ENCODE measurements around the gene ZNF236. TPM values are rescaled to one million over a fixed set of nuclear protein-coding genes. Genes with fewer than 3 reads are reported as not detected.

The ZNF236 gene
- total RNA-seq, 4 donors from 2014 or later = 10.1 to 15.8 (median 14.8) TPM

GRCh38 chr18:76936877-76937276, 114.5 kb downstream of the ZNF236 start:
- Histone ChIP-seq H3K27ac (replicated peaks in 1 of 4) (no peak overlapping the region), H3K4me1 (no peaks in the 10 kb centered on the region), H3K36me3 (peaks cover 20 to 74% (median 58%) of the 10 kb centered on the region in 4 donors), H3K4me3 (no peak overlapping the region), H3K27me3 (no peaks in the 10 kb centered on the region), H3K9me3 (no peaks in the 10 kb centered on the region)
- DNase-seq (ENCODE audit: extremely low spot score) = no peak
- TF ChIP-seq EP300 (IDR thresholded peaks at IDR 0.05) (no peak), CTCF (IDR thresholded peaks at IDR 0.05) (no peak), POLR2A (IDR thresholded peaks at IDR 0.05; ENCODE audit: low read depth) (no peak), POLR2AphosphoS5 (IDR thresholded peaks at IDR 0.05) (no peak)
- WGBS = 90% methylated on average over 11 of the region's 11 CpGs
- intact Hi-C loops (cut with DNase I) = no loop called here

- intact Hi-C loops (cut with DNase I) = no loop called here
- no peak overlapping the region for H3K4me3 ChIP-seq
- peaks cover 18 to 70% (median 53%) of the 10 kb centered on the region in 4 donors for H3K36me3 ChIP-seq
- H3K9me3 ChIP-seq = no peaks in the 10 kb centered on the region
- no peak for DNase-seq (ENCODE audit: extremely low spot score)
- H3K4me1 ChIP-seq = no peaks in the 10 kb centered on the region
- TF ChIP-seq POLR2A (IDR thresholded peaks at IDR 0.05; ENCODE audit: low read depth) (no peak), EP300 (IDR thresholded peaks at IDR 0.05) (no peak), CTCF (IDR thresholded peaks at IDR 0.05) (no peak), POLR2AphosphoS5 (IDR thresholded peaks at IDR 0.05) (no peak)
- WGBS = 69% methylated on average over 1 of the region's 1 CpG
- H3K27ac ChIP-seq (replicated peaks in 1 of 4) = no peak overlapping the region
- no peaks in the 10 kb centered on the region for H3K27me3 ChIP-seq
Measured at GRCh38 chr18:76937597-76937996, 115.2 kb downstream of the ZNF236 start.

- H3K4me3 ChIP-seq = no peak overlapping the region
- no peak overlapping the region for H3K27ac ChIP-seq (replicated peaks in 1 of 4)
- TF ChIP-seq POLR2A (IDR thresholded peaks at IDR 0.05; ENCODE audit: low read depth) = no peak
- TF ChIP-seq EP300 (IDR thresholded peaks at IDR 0.05) = no peak
- TF ChIP-seq CTCF (IDR thresholded peaks at IDR 0.05) = no peak
- TF ChIP-seq POLR2AphosphoS5 (IDR thresholded peaks at IDR 0.05) = no peak
- H3K36me3 ChIP-seq = peaks cover 14 to 62% (median 47%) of the 10 kb centered on the region in 4 donors
- no peaks in the 10 kb centered on the region for H3K27me3 ChIP-seq
- no peaks in the 10 kb centered on the region for H3K4me1 ChIP-seq
- H3K9me3 ChIP-seq = no peaks in the 10 kb centered on the region
- no peak for DNase-seq (ENCODE audit: extremely low spot score)
- intact Hi-C loops (cut with DNase I) = no loop called here
- WGBS = 93% methylated on average over 11 of the region's 12 CpGs
Measured at GRCh38 chr18:76938619-76939018, 116.3 kb downstream of the ZNF236 start.

GRCh38 chr18:76941284-76941683, 118.9 kb downstream of the ZNF236 start:
- intact Hi-C loops (cut with DNase I) = no loop called here

More at GRCh38 chr18:76941284-76941683, 118.9 kb downstream of the ZNF236 start:
- Histone ChIP-seq H3K9me3 (no peaks in the 10 kb centered on the region), H3K27ac (replicated peaks in 1 of 4) (no peak overlapping the region), H3K4me3 (no peak overlapping the region), H3K27me3 (no peaks in the 10 kb centered on the region), H3K4me1 (no peaks in the 10 kb centered on the region), H3K36me3 (peaks cover 9 to 74% (median 38%) of the 10 kb centered on the region in 4 donors)
- WGBS = 97% methylated on average over 9 of the region's 9 CpGs
- DNase-seq (ENCODE audit: extremely low spot score) = no peak
- TF ChIP-seq POLR2A (IDR thresholded peaks at IDR 0.05; ENCODE audit: low read depth) = no peak
- TF ChIP-seq EP300 (IDR thresholded peaks at IDR 0.05) = no peak
- no peak for TF ChIP-seq CTCF (IDR thresholded peaks at IDR 0.05)
- TF ChIP-seq POLR2AphosphoS5 (IDR thresholded peaks at IDR 0.05) = no peak
